HS-5 (cell line): ENCODE data around the gene SRI.
"Not testable (repeated sequence)": the region's sequence is repeated elsewhere in the genome, so short reads cannot be mapped to it uniquely, and the experiment has no call there.

Experiments
- DNase-seq: peaks from one replicate; pipeline ENCODE4 v3.0.0-alpha.2; 2012; ENCODE audit warnings: low read depth

The SRI gene

DNA sequence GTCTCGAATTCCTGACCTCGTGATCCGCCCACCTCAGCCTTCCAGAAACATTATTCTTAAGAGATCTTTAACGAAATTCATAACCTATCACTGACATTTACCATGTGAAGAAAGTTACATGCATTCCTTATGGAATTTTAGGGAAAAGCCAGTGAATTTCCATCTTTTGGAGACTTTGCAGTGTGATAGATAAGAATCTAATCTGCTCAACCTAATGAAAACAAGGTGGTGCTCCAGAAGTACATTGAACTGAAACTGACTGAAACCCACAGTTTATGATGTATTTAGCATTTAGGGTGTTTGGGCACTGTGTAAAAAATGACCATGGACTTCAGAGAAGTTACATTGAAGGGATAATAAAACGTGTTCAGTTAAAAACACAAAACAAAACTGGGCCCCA lies 43.6 kb downstream of the SRI start:
- DNase-seq = no peak

DNA sequence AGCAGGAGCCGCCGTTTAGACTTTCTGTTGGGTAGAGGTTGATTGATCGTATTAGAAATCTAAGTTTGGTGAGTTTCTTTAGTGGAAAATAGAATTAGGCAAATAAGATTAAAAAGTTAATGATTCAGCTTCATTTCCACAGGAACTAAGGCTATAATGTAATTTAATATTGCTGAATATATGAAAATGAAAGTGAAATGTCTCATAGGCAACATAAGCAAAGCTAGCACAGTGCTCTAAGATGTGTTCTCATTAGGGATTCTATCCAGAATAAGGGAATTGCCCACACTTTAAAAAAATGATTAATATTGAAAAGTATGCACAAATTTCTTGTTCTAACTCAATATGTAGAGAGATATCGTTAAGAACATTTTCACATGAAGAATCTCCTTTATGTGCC lies 47.0 kb downstream of the SRI start:
- no peak for DNase-seq

DNA sequence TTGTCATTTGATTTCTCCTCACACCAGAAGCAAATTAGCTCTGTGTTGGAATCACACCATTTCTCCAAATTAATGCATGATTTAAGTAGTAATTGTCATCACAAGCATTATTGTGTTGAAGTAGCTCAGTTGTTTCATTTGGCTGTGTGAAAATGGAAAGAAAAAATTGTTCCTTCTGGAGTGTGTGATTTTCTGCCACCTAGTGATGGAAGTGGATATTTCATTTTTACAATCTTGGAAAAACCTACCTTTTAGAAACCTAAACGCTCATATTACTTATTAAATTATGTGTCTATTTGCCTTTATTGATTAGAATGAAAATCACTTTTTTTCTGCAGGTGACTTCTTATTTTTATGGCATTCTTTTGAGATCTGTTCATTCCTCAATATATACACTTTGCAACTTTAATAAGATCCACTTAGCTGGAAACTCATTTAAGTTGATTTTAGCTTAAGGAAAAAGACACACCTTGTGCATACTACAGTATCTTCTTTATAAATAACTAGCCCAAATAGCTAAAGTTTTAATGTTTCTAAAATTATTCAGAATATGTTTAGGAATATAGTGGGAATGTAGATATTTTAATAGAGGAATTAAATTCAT lies 50.0 kb downstream of the SRI start:
- peak; percentile 8 for DNase-seq

DNA sequence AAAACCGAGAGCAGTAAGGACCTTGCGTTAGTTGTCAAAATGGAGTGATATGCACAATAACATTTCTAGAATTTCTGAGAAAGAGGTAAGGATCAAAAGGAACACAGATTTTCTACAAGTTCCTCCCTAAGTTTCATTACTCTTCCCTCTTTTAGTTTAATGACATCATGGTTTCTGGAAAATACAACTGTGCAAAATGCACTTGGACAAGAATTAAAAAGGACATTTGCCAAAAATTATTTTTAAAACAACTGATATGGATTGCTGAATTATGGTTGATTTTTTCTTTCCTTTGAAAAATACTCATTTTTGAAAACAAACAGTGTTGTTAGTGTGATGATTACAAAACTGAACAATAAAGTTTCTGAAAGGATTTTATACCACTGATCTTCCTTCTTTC lies 52.1 kb downstream of the SRI start:
- DNase-seq = no peak

DNA sequence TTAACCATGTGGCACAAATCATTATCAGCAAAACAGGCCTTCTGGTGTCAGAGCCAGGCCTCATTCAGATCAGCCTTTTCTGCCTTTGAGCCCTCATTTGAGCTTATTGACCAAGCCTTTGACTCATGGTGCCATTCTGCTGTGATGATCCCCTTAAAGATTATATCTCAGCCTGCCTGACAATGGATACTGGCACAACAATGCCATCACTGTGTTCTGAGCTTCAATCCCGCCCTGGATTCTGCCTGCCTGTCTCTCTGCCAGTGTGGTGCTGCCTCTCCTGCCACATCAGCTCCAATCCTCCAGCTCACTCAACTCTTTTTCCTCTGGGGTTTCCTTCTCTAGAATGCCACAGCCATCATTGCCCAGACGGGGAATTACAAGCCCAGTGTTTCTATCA lies 52.6 kb downstream of the SRI start:
- no peak for DNase-seq

DNA sequence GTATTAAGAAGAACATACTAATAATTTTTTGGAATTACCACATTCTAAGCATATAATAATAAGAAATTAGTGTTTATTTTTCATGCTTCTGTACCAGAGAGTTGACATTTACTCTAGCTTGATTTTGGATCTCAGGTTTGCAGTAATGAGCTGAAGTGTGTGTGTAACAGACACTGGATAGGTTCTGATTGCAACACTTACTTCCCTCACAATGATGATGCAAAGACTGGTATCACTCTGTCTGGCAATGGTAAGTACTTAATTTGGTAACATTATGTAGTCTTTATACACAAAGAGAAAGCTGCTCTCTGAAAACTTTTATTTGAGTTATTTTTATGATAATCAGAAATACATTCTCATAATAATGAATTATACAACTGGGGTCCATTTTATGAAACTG lies 54.1 kb downstream of the SRI start:
- no peak for DNase-seq

DNA sequence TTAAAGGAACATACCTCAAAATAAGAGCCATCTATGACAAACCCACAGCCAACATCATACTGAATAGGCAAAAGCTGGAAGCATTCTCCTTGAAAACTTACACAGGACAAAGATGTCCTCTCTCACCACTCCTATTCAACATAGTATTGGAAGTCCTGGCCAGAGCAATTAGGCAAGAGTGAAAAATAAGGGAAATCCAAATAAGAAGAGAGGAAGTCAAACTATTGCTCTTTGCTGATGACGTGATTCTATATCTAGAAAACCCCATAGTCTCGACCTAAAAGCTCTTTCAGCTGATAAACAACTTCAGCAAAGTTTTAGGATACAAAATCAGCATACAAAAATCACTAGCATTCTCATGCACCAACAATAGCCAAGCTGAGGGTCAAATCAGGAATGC lies 60.1 kb downstream of the SRI start:
- not testable (repeated sequence) for DNase-seq

- DNase-seq = no peak
These were observed 63.5 kb downstream of the SRI start for GRCh38 chr7:88156356-88156755.

DNA sequence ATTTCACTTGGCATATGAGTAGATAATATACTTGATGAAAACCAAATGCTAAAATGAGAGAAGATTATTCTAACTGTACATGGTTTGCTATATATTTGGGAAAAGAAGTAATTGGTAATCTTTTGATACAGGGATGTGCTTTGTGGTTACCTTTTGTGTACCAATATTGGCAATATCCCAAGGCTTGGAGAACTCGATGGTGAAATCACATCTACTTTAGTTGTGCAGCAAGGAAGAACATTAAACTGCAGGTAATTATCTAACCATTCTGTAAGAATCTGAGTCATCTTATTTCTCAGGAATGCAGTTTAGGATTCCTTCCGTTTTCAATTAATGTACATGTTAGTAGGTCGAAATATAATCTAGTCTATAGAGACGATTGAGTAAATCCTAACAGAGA lies 64.1 kb downstream of the SRI start:
- no peak for DNase-seq
